H9 (cell line): ENCODE data around the gene MCAM. TPM values are rescaled to one million over a fixed set of nuclear protein-coding genes. Genes with fewer than 3 reads are reported as not detected.

Source experiments
- DNase-seq: peaks from one replicate; pipeline ENCODE4 v3.0.0-alpha.2; 2017
- H2AFZ ChIP-seq: one replicate; pipeline ENCODE4 v1.6.1; 2013; ENCODE audit warnings: mild to moderate bottlenecking, low read length, control low read depth, moderate library complexity
- H2AK5ac ChIP-seq: 2 replicates; pipeline ENCODE4 v1.6.1; 2013; ENCODE audit warnings: low read length, control low read depth, mixed read lengths; ENCODE audit not compliant: insufficient read length
- H2BK120ac ChIP-seq: one replicate; pipeline ENCODE4 v1.6.1; 2013; ENCODE audit warnings: low read depth, mild to moderate bottlenecking, low read length, control low read depth, inconsistent platforms; ENCODE audit not compliant: poor library complexity, severe bottlenecking
- H2BK12ac ChIP-seq: 2 replicates; pipeline ENCODE4 v1.6.1; 2013; ENCODE audit warnings: low read length, control low read depth, mixed read lengths, low read depth; ENCODE audit not compliant: insufficient read length
- H2BK15ac ChIP-seq: 2 replicates; pipeline ENCODE4 v1.6.1; 2013; ENCODE audit warnings: low read depth, low read length, control low read depth
- H2BK20ac ChIP-seq: one replicate; pipeline ENCODE4 v1.6.1; 2013; ENCODE audit warnings: low read depth, mild to moderate bottlenecking, low read length, control low read depth, inconsistent platforms; ENCODE audit not compliant: poor library complexity, severe bottlenecking
- H2BK5ac ChIP-seq: 2 replicates; pipeline ENCODE4 v1.6.1; 2013; ENCODE audit warnings: low read length, control low read depth, mixed read lengths; ENCODE audit not compliant: insufficient read length
- H3K14ac ChIP-seq: 2 replicates; pipeline ENCODE4 v1.6.1; 2013; ENCODE audit warnings: low read length, control low read depth; ENCODE audit not compliant: insufficient read depth
- H3K18ac ChIP-seq: 2 replicates; pipeline ENCODE4 v1.6.1; 2013; ENCODE audit warnings: low read depth, mild to moderate bottlenecking, mixed read lengths, low read length, control low read depth; ENCODE audit not compliant: insufficient read length
- H3K23ac ChIP-seq: 2 replicates; pipeline ENCODE4 v1.6.1; 2013; ENCODE audit warnings: low read length, control low read depth, mixed read lengths, low read depth; ENCODE audit not compliant: insufficient read length
- H3K23me2 ChIP-seq: 2 replicates; pipeline ENCODE4 v1.6.1; 2013; ENCODE audit warnings: low read depth, mild to moderate bottlenecking, mixed read lengths, low read length, control low read depth; ENCODE audit not compliant: insufficient read length, poor library complexity, severe bottlenecking
- H3K27ac ChIP-seq: 2 replicates; pipeline ENCODE4 v1.5.1; 2013; ENCODE audit warnings: low read length, control low read depth, mixed read lengths, low read depth; ENCODE audit not compliant: insufficient read length
- H3K27me3 ChIP-seq: 2 replicates; pipeline ENCODE4 v1.6.1; 2013; ENCODE audit warnings: low read length, control low read depth, inconsistent platforms; ENCODE audit not compliant: insufficient read depth
- H3K4ac ChIP-seq: 2 replicates; pipeline ENCODE4 v1.6.1; 2013; ENCODE audit warnings: low read depth, mild to moderate bottlenecking, control low read depth, inconsistent platforms, low read length, moderate library complexity
- H3K4me1 ChIP-seq: 2 replicates; pipeline ENCODE4 v1.6.1; 2013; ENCODE audit warnings: low read length, control low read depth, inconsistent platforms; ENCODE audit not compliant: insufficient read depth
- H3K4me2 ChIP-seq: 2 replicates; pipeline ENCODE4 v1.6.1; 2013; ENCODE audit warnings: low read length, control low read depth, mixed read lengths; ENCODE audit not compliant: insufficient read length, insufficient read depth
- H3K56ac ChIP-seq: 2 replicates; pipeline ENCODE4 v1.6.1; 2013; ENCODE audit warnings: low read depth, mild to moderate bottlenecking, mixed read lengths, low read length, control low read depth; ENCODE audit not compliant: insufficient read length
- H3K79me1 ChIP-seq: 2 replicates; pipeline ENCODE4 v1.6.1; 2013; ENCODE audit warnings: low read depth, mild to moderate bottlenecking, moderate library complexity, low read length, control low read depth, inconsistent platforms; ENCODE audit not compliant: insufficient read depth, poor library complexity, severe bottlenecking
- H3K79me2 ChIP-seq: 2 replicates; pipeline ENCODE4 v1.6.1; 2013; ENCODE audit warnings: low read length, control low read depth, inconsistent platforms; ENCODE audit not compliant: insufficient read depth
- H3K9ac ChIP-seq: 2 replicates; pipeline ENCODE4 v1.6.1; 2013; ENCODE audit warnings: low read length, control low read depth, mixed read lengths; ENCODE audit not compliant: insufficient read length; ENCODE audit errors: extremely low read depth
- H3K9me3 ChIP-seq: one replicate; pipeline ENCODE4 v1.6.1; 2013; ENCODE audit warnings: low read depth, low read length, inconsistent platforms; ENCODE audit not compliant: control insufficient read depth
- H3T11ph ChIP-seq: one replicate; pipeline ENCODE4 v1.6.1; 2013; ENCODE audit warnings: mild to moderate bottlenecking, low read length, control low read depth, inconsistent platforms
- H4K20me1 ChIP-seq: one replicate; pipeline ENCODE4 v1.6.1; 2013; ENCODE audit not compliant: control insufficient read depth, insufficient read length, insufficient read depth
- H4K5ac ChIP-seq: 2 replicates; pipeline ENCODE4 v1.6.1; 2013; ENCODE audit warnings: low read depth, mild to moderate bottlenecking, mixed read lengths, low read length, control low read depth; ENCODE audit not compliant: insufficient read length
- H4K8ac ChIP-seq: replicated peaks from 2 replicates; pipeline ENCODE4 v1.6.1; 2013; ENCODE audit warnings: low read length, control low read depth, mixed read lengths, low read depth; ENCODE audit not compliant: insufficient read length
- H4K91ac ChIP-seq: 2 replicates; pipeline ENCODE4 v1.6.1; 2013; ENCODE audit warnings: low read depth, mild to moderate bottlenecking, moderate library complexity, mixed read lengths, low read length, control low read depth; ENCODE audit not compliant: insufficient read length
- H3K27ac Mint-ChIP-seq, 3 experiments: 2 replicates in 2 of 3; 3 replicates in 1 of 3; pipeline ENCODE4 v1.8.0; 2020 to 2021; ENCODE audit warnings: mixed read lengths in 3 of 3, mild to moderate bottlenecking in 1 of 3, moderate library complexity in 1 of 3
- H3K27me3 Mint-ChIP-seq: 2 replicates; pipeline ENCODE4 v1.8.0; 2021; ENCODE audit warnings: low read depth, mild to moderate bottlenecking, moderate library complexity, mixed read lengths
- H3K36me3 Mint-ChIP-seq, 3 experiments: 2 replicates in 2 of 3; 3 replicates in 1 of 3; pipeline ENCODE4 v1.8.0; 2020 to 2021; ENCODE audit warnings: low read depth in 3 of 3, mixed read lengths in 3 of 3; ENCODE audit not compliant: insufficient read depth in 1 of 3
- H3K4me1 Mint-ChIP-seq, 2 experiments: 2 replicates each; pipeline ENCODE4 v1.8.0; 2020; ENCODE audit warnings: mixed read lengths in 2 of 2
- H3K4me3 Mint-ChIP-seq, 2 experiments: 2 replicates in 1 of 2; 3 replicates in 1 of 2; pipeline ENCODE4 v1.8.0; 2020 to 2021; ENCODE audit warnings: mild to moderate bottlenecking in 2 of 2, mixed read lengths in 2 of 2, moderate library complexity in 1 of 2
- H3K9me3 Mint-ChIP-seq, 2 experiments: 2 replicates in 1 of 2; 3 replicates in 1 of 2; pipeline ENCODE4 v1.8.0; 2020; ENCODE audit warnings: mild to moderate bottlenecking in 2 of 2, mixed read lengths in 2 of 2, moderate library complexity in 1 of 2
- CTCF ChIP-seq: fragments of 200-600 bp; sonication (generic); conservative IDR thresholded peaks from 3 replicates; pipeline ENCODE4 v1.8.0; 2021; ENCODE audit warnings: antibody characterized with exemption, mild to moderate bottlenecking
- WGBS: extraction: QIAGEN DNeasy Blood & Tissue Kit; methylation state at CpG from one replicate; pipeline ENCODE4 v1.1.7; 2013; ENCODE audit warnings: missing lambda C conversion rate, low lambda C conversion rate, mixed read lengths; ENCODE audit not compliant: insufficient read length; ENCODE audit errors: extremely low coverage; 5-methylcytosine and 5-hydroxymethylcytosine counted together
- total RNA-seq: library from RNA; stranded (reverse); gene quantifications from 2 replicates; pipeline ENCODE4 v1.2.1, GENCODE V29; 2021

Gene MCAM
- total RNA-seq, 1 experiment from 2014 or later: 21.5 TPM

GRCh38 chr11:119337581-119338317 is 20.8 kb upstream of the MCAM start:
- DNase-seq: peak; percentile 88
- no CpG with 5 or more reads among the region's 9 CpGs for WGBS
- peaks cover 48 to 74% of the 10 kb centered on the region in 2 experiments for H3K4me1 Mint-ChIP-seq

More at GRCh38 chr11:119337581-119338317, 20.8 kb upstream of the MCAM start:
- no peak for TF ChIP-seq CTCF
- Histone ChIP-seq H3T11ph (no peak overlapping the region), H3K79me2 (peaks cover 13% of the 10 kb centered on the region; the same call in 1 of the 2 replicates), H3K14ac (no peak overlapping the region), H4K5ac (no peak overlapping the region), H3K9ac (peak overlapping the region; percentile 4), H4K8ac (no peak overlapping the region), H3K4ac (no peak overlapping the region), H3K18ac (peak overlapping the region; percentile 33), H2BK12ac (no peak overlapping the region), H4K91ac (no peak overlapping the region), H4K20me1 (no peaks in the 10 kb centered on the region), H3K9me3 (no peaks in the 10 kb centered on the region), H2AFZ (no peak overlapping the region), H3K4me1 (no peaks in the 10 kb centered on the region; the same call in 1 of the 2 replicates), H3K4me2 (peak overlapping the region; percentile 56), H2BK15ac (no peak overlapping the region), H2AK5ac (no peak overlapping the region), H3K56ac (no peak overlapping the region), H3K23me2 (peaks cover 28% of the 10 kb centered on the region), H3K23ac (no peak overlapping the region), H2BK20ac (no peak overlapping the region), H2BK5ac (no peak overlapping the region), H3K79me1 (peaks cover 9% of the 10 kb centered on the region), H3K27me3 (peaks cover 16% of the 10 kb centered on the region), H3K27ac (no peak overlapping the region), H2BK120ac (no peak overlapping the region)
- Mint-ChIP-seq H3K27me3 (peaks cover 38% of the 10 kb centered on the region), H3K27ac (peak overlapping the region; percentile 85 to 94 (median 93); a peak in 6 of 7 replicates), H3K9me3 (no peaks in the 10 kb centered on the region; a peak in 1 of 5 replicates), H3K36me3 (peaks cover 13 to 18% (median 15%) of the 10 kb centered on the region in 3 experiments), H3K4me3 (peak overlapping the region; percentile 38 to 99)
